Measurements from ENCODE around the gene DTX3.
"Not testable (repeated sequence)": the region's sequence is repeated elsewhere in the genome, so short reads cannot be mapped to it uniquely, and the experiment has no call there.

Gene DTX3

GRCh38 chr12:57607958-57608663 is 3.5 kb downstream of the DTX3 start:
- no peak for DNase-seq (ENCODE audit: low read depth)

DNA sequence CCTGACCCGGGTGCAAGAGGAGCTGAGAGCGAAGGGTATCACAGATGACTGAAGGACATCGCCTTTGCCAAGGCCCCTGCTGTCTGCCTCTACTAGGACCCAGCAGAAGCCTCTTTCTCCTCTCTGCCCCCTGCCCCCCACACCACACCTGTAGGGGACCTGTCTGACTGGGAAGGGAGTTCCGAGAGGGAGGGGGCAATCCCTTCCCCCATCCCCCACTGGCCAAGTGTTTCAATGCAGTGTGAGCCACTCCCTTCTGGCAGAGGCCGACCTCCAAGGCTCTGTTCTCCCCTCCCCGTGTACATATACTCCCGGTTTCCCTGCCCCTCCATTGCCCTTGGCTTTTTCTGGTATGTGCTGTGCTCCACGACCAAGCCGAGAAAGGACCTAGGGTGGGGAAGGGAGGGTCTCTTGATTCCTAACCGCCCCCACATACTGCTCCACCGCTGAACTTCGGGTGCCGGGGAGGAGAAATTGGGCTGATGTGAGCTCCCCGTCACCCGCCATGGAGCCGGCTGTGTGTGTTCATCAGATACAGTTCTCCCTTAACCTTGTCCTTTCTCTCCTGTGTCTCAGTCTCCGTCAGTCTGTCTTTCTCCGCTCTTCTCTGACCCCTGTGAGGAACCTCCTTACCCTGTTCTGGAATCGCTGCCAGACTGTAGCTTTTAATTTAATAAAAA is 4.6 kb downstream of the DTX3 start:
- DNase-seq (ENCODE audit: low read depth): no peak

- DNase-seq (ENCODE audit: low read depth): no peak
Observed at GRCh38 chr12:57609781-57610553, 5.3 kb downstream of the DTX3 start.

DNA sequence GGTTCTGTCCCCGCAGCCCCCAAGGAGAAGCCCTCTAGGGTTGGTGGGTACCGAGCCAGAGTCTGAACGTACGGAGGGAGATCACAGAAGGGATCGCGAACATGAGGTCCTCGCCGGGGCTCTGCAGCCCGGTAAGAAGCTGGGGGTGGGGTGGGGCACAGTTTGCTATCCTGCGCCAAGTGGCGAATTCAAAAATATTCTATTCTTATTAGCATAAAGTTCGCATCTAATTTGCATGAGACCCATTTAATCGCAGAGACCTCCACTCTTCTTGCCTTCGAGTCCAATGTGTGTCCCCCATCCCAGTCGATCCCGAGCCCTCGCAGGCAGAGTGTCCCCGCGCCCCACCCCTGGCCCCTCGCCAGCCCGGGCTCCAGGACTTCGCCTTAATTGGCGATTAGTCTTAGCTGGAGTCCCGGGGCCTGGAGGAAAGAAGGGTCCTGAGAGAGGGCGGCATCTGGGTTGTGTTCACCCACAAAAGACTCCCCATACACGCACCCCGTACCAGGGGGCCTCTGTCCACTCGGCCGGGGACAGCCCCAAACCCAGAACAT is 6.0 kb downstream of the DTX3 start:
- no peak for DNase-seq (ENCODE audit: low read depth)

- DNase-seq (ENCODE audit: low read depth): peak; percentile 47
Observed at GRCh38 chr12:57611108-57611826, 6.6 kb downstream of the DTX3 start, which contains the start of gene ARHGEF25. TSS of gene ARHGEF25 (plus strand) at chr12:57611435. CDS start at chr12:57611895, 460 bp downstream.

DNA sequence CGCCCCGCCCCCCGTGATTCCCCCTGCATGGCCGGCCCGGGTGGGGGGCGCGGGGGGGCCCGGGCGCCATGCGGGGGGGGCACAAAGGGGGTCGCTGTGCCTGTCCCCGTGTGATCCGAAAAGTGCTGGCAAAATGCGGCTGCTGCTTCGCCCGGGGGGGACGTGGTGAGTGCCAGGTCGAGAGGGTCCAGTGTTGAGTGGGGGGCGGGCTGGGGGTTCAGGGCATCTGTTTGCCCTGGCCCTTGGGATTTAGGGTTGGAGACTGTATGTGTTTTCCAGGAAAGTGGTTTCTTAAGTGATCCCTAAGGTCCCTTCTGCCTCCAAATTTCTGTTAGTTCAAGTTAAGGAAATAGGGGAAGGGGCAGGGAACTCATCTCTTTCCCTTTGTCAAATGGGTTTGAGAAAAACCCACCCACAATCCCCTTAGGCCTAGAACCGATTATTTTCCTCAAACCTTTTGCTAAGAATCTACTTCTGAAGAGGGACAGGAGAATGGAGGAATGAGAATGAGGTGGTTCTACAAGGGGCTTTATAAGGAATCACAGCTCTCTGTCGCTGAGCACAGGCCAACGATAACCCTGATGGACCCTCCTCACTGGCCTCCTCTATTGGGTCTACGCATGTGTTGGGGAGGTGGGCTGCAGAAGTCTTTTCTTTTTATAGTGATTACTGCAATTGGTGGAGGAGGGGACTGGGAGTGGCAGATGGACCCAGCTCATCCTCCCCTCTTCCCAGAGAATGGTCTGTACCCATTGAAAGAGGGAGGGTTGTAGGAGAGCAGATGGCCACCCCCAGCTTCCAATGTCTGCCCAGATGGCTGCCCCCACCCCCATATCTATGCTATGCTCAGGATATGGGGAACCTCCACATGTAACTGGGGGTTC is 7.4 kb downstream of the DTX3 start:
- DNase-seq (ENCODE audit: low read depth): no peak

DNA sequence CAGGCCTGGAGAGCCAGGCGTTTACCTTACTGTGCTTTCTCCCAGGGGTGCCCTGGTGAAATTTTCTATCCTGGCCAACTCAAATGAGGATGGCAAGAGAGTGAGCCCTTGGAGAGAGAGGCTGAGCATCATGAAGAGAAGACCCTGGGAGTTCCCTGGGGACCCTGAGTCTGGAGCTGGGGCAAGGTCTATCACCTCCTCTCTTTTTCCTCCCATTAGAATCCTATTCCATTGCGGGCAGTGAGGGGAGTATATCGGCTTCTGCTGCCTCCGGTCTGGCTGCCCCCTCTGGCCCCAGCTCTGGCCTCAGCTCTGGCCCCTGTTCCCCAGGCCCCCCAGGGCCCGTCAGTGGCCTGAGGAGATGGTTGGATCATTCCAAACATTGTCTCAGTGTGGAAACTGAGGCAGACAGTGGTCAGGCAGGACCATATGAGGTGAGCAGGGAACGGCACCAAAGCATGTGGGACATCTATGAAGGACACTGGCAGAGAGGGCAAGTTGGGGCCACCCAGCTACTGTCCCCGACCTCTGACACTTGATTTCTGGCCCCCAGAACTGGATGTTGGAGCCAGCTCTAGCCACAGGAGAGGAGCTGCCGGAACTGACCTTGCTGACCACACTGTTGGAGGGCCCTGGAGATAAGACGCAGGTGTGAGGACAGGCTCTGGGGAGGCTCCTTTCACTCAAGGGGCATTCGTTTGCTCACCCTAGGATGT is 8.2 kb downstream of the DTX3 start:
- no peak for DNase-seq (ENCODE audit: low read depth)

GRCh38 chr12:57613427-57614109 is 8.9 kb downstream of the DTX3 start:
- DNase-seq (ENCODE audit: low read depth): no peak

DNA sequence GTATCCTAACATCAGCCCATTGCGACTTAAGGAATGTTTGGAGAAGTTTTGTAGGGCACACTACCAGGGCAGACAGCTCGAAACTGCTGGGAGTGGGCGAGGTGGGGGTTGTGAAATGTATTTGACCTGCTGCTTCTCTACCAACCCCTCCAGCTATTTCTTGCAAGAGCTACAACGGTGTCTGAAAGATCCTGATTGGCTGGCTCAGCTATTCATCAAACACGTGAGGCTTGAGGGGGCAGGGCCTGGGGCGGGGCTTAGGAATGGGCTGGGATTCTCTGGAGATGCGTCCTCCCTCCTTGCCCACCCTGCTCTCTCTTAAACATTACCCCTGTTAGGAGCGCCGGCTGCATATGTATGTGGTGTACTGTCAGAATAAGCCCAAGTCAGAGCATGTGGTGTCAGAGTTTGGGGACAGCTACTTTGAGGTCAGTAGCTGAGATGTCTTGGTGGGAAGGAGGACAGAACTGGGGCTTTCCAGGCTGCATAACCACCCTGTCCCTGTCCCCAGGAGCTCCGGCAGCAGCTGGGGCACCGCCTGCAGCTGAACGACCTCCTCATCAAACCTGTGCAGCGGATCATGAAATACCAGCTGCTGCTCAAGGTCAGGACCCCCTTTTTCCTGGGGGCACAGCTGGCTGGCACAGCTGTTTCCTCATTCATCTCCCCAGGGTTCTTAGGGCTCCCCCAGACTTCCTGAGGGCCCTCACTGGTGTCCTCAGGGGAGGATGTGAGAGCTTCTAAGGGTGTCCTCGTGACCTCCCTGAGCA is 9.7 kb downstream of the DTX3 start:
- DNase-seq (ENCODE audit: low read depth): peak; percentile 56

GRCh38 chr12:57614948-57615500 is 10.4 kb downstream of the DTX3 start:
- DNase-seq (ENCODE audit: low read depth): no peak

GRCh38 chr12:57615637-57616036 is 11.0 kb downstream of the DTX3 start:
- DNase-seq (ENCODE audit: low read depth): no peak

DNA sequence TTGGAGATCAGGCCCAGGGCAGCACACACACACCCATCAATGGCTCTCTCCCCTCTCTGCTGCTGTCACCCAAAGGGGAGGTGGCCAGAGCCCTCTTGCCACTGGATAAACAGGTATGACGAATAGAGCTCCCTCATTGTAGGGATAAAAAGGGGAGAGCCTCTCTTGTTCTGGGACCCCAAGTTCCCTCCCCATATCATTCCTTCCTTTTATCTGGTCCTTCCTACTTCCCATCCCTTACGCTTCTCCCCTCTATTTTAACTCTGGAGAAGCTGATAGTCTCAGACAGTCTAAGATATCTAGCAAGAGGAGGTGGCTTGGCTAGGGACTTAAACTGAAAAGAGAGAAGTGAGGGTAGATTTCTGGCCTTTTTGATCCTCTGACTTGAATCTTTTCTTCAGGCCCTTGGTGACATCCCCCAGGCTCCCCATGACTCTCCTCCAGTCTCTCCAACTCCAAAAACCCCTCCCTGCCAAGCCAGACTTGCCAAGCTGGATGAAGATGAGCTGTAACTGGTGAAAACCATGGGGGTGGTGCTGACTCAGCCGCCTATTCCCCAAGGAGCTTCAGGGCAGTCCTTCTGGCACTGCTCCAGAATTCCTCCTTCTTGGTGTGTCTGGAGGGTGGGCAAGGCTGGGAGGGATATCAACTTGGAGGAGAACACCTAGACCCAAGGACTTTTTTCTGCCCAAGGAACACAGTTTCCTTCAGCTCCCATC is 11.9 kb downstream of the DTX3 start:
- DNase-seq (ENCODE audit: low read depth): peak; percentile 36

- DNase-seq (ENCODE audit: low read depth): no peak
Observed at GRCh38 chr12:57617942-57618341, 13.3 kb downstream of the DTX3 start.

DNA sequence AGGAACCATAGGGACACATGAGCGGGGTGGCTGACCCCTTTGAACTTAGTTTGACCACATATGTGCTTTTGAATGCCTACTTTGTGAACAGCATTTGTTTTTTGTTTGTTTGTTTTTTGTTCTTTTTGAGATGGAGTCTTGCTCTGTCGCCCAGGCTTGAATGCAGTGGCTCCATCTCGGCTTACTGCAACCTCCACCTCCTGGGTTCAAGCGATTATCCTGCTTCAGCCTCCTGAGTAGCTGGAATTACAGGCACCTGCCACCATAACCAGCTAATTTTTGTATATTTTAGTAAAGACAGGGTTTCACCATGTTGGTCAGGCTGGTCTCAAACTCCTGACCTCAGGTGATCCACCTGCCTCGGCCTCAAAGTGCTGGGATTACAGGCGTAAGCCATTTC is 13.8 kb downstream of the DTX3 start:
- not testable (repeated sequence) for DNase-seq (ENCODE audit: low read depth)

DNA sequence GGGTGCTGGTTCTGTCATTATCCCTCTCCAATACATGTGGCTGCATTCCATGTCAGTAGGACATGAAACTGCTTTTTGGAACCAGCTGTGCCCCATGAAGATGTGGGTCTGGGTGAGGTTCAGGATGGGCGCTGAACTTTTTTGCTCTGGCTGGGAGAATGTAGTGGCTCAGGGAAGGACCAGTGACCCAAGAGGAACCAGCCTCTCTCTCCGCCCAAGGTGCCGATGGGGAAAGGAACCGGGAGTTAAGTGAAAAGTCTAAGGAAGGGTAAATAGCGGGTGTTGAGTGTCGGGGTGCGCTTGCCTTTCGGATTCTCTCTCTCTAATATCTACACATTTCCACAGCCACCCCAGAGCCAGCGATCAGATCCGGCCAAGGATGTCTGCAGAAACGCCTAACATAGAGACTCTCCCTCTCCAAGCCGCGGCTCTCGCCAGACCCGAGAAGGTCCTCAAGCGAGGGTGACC is 14.4 kb downstream of the DTX3 start:
- DNase-seq (ENCODE audit: low read depth): no peak

DNA sequence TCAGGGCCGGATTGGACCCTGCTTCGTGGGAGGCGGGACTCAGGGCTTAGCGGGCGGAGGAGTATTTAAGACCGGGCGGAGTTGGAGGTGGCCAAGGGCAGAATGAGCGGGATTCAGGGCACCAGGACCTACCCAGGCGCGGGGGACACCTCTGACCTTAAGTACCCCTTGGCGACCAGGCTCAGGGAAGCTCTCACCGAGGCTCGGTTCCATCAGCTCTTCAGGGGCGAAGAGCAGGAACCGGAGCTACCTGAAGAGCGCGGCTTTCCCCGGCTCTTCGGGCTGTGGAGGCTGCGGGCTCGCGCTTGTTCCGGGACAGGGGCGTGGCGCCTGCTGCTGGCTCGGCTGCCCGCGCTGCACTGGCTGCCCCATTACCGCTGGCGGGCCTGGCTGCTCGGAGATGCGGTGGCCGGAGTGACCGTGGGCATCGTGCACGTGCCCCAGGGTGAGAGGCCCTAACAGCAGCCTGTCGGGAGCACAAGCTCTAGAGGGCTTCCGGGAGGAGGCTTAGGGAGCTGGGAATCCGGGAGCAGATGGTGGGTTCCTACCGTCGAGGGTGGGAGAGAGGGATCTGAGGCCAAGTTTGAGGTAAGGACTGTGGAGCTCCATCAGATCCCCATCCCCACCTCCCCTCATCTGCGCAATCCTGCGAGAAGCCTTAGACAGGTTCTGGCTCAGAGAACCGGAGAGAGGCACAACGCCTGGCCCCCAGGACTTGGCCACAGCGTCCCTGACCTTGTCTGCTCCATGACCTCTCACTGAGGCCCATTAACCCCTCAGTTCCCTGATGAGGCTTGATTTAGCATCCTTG is 15.0 kb downstream of the DTX3 start:
- no peak for DNase-seq (ENCODE audit: low read depth)

Data from amniotic epithelial cell (primary cell).